Fibroblast of lung (primary cell): Measurements from ENCODE around the gene ANKRD44. TPM values are rescaled to one million over a fixed set of nuclear protein-coding genes. Genes with fewer than 3 reads are reported as not detected.

Source experiments
- DNase-seq, 2 donors: peaks; one replicate each; pipeline versions ENCODE4 v3.0.0 to v3.0.0-alpha.2; 2010; ENCODE audit warnings: low read depth in 2 of 2
- H2AFZ ChIP-seq: 2 replicates; pipeline ENCODE4 v1.5.1; 2012; ENCODE audit warnings: low read length, control low read depth, inconsistent platforms
- H3K27ac ChIP-seq: 2 replicates; pipeline ENCODE4 v1.5.1; 2011; ENCODE audit warnings: low read length, control low read depth; ENCODE audit not compliant: insufficient read depth
- H3K27me3 ChIP-seq: 2 replicates; pipeline ENCODE4 v1.5.1; 2011; ENCODE audit warnings: mild to moderate bottlenecking, low read length; ENCODE audit not compliant: control insufficient read depth, insufficient read depth
- H3K36me3 ChIP-seq: 2 replicates; pipeline ENCODE4 v1.5.1; 2011; ENCODE audit warnings: low read length; ENCODE audit not compliant: control insufficient read depth, insufficient read depth
- H3K4me1 ChIP-seq: 2 replicates; pipeline ENCODE4 v1.5.1; 2011; ENCODE audit warnings: low read length; ENCODE audit not compliant: control insufficient read depth, insufficient read depth; ENCODE audit errors: extremely low read depth
- H3K4me2 ChIP-seq: 2 replicates; pipeline ENCODE4 v1.5.1; 2011; ENCODE audit warnings: low read length, control low read depth; ENCODE audit not compliant: insufficient read depth; ENCODE audit errors: extremely low read depth
- H3K4me3 ChIP-seq, 4 experiments: fragments of 200-600 bp in 1 of 4; sonication (generic) in 1 of 4; replicated peaks in 1 of 4; 2 replicates each; pipeline ENCODE4 v1.5.1; 2011 to 2016; ENCODE audit warnings: low read length in 4 of 4, low read depth in 3 of 4, mild to moderate bottlenecking in 3 of 4, control low read depth in 2 of 4, inconsistent platforms in 1 of 4, mixed read lengths in 1 of 4; ENCODE audit not compliant: insufficient read depth in 1 of 4; ENCODE audit errors: control extremely low read depth in 1 of 4
- H3K79me2 ChIP-seq: 2 replicates; pipeline ENCODE4 v1.5.1; 2012; ENCODE audit warnings: mild to moderate bottlenecking, low read length, inconsistent platforms; ENCODE audit not compliant: control insufficient read depth, insufficient read depth
- H3K9ac ChIP-seq: 2 replicates; pipeline ENCODE4 v1.5.1; 2011; ENCODE audit warnings: mild to moderate bottlenecking, low read length, control low read depth; ENCODE audit not compliant: insufficient read depth
- H3K9me3 ChIP-seq: 2 replicates; pipeline ENCODE4 v1.5.1; 2012; ENCODE audit warnings: low read depth, low read length; ENCODE audit not compliant: control insufficient read depth, insufficient read depth
- H4K20me1 ChIP-seq: 2 replicates; pipeline ENCODE4 v1.5.1; 2011; ENCODE audit warnings: low read length; ENCODE audit not compliant: control insufficient read depth, insufficient read depth; ENCODE audit errors: extremely low read depth
- EZH2 ChIP-seq: IDR thresholded peaks from 2 replicates; pipeline ENCODE4 v1.5.1; 2012; ENCODE audit warnings: low read length, control low read depth, mild to moderate bottlenecking; ENCODE audit errors: missing control alignments
- polyA plus RNA-seq, 2 donors: library from polyadenylated mRNA; depleted of rRNA in 1 of 2; stranded (reverse) in 1 of 2; unstranded in 1 of 2; fragments of >200 nt; gene quantifications; 2 replicates each; pipeline ENCODE4 v1.2.1, GENCODE V29; 2011 to 2012; ENCODE audit warnings: missing spikeins in 1 of 2
- total RNA-seq: library from RNA; depleted of rRNA; stranded (reverse); fragments of >200 nt; gene quantifications from 2 replicates; pipeline ENCODE4 v1.2.1, GENCODE V29; 2014
- TF ChIP-seq, protein P1 (sequence below), 2 donors: IDR thresholded peaks in 1 of 2; conservative IDR thresholded peaks in 1 of 2; 1 replicate in 1 of 2; 2 replicates in 1 of 2; pipeline ENCODE4 v1.5.1; 2011 to 2012; ENCODE audit warnings: low read length in 2 of 2, control low read depth in 1 of 2, inconsistent platforms in 1 of 2, low read depth in 1 of 2, mild to moderate bottlenecking in 1 of 2

The ANKRD44 gene
- total and polyA plus RNA-seq, 2 donors (not counting 1 experiment from before 2014, with no cell fraction given): 7.6 to 9.7 TPM

DNA sequence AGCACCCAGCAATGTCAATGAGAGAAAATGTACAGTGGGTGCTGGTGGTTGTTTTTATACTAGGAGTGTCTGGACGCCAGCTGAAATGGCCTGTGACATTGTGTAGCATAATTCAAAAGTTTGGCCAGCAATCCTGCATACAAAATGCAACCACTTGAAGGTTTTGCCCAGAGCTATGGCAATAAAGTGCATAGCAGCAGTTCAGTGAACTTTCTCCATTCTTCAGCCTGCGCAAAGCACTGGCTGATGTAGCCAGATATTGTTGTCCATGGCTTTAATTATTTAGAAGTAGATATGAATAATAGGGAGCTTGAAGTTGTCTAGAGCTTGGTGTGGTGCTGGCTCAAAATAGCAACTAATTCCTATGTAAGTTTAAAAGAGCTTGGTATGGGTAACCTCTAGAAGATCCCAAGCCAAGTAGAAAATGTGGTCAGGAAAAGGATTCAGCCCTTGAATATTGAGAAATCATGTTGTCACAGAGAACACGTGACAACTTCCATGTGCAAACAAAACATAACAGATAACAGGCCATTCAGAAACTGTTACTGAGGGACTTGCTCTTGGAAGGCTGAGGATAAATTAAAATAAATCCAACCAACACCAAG is 350.7 kb downstream of the ANKRD44 start:
- H3K36me3 ChIP-seq: no peaks in the 10 kb centered on the region
- no peak overlapping the region for H2AFZ ChIP-seq
- no peak overlapping the region for H3K9ac ChIP-seq
- peak in 1 of 2 donors; percentile 56 for DNase-seq
- H3K79me2 ChIP-seq: no peaks in the 10 kb centered on the region
- H3K4me3 ChIP-seq: no peak overlapping the region
- H3K27me3 ChIP-seq: no peaks in the 10 kb centered on the region
- H3K4me2 ChIP-seq: no peak overlapping the region
- no peak for TF ChIP-seq EZH2
- TF ChIP-seq, protein P1, sequence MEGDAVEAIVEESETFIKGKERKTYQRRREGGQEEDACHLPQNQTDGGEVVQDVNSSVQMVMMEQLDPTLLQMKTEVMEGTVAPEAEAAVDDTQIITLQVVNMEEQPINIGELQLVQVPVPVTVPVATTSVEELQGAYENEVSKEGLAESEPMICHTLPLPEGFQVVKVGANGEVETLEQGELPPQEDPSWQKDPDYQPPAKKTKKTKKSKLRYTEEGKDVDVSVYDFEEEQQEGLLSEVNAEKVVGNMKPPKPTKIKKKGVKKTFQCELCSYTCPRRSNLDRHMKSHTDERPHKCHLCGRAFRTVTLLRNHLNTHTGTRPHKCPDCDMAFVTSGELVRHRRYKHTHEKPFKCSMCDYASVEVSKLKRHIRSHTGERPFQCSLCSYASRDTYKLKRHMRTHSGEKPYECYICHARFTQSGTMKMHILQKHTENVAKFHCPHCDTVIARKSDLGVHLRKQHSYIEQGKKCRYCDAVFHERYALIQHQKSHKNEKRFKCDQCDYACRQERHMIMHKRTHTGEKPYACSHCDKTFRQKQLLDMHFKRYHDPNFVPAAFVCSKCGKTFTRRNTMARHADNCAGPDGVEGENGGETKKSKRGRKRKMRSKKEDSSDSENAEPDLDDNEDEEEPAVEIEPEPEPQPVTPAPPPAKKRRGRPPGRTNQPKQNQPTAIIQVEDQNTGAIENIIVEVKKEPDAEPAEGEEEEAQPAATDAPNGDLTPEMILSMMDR (conservative IDR thresholded peaks at IDR 0.05 in 1 of 2, IDR thresholded peaks at IDR 0.05 in 1 of 2; ENCODE audit: low read depth in 1 of 2, low read length in 2 of 2): no peak
- no peak overlapping the region for H3K27ac ChIP-seq
- no peaks in the 10 kb centered on the region for H3K4me1 ChIP-seq
- H3K9me3 ChIP-seq: no peaks in the 10 kb centered on the region
- no peaks in the 10 kb centered on the region for H4K20me1 ChIP-seq

DNA sequence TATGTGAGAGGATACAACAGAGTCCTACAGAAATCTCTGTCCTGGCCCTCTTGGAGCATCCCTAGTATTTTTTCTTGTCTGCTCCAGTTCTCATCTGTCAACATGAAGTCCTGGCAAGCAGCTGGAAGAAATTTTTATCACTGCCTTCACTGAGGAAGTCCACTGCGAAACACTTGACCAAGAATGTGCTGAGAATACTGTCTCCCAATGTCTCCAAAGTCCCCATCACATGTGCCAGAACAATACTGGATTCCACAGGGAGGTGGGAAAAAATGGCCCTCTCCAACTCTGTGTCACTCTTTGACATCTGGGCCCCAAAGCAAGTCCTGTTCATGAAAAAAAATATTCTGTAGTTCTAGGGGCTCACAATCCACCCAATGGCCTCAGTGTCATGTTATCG is 351.3 kb downstream of the ANKRD44 start:
- no peak overlapping the region for H2AFZ ChIP-seq
- H3K9ac ChIP-seq: no peak overlapping the region
- DNase-seq: no peak
- no peaks in the 10 kb centered on the region for H3K9me3 ChIP-seq
- TF ChIP-seq, protein P1 (conservative IDR thresholded peaks at IDR 0.05 in 1 of 2, IDR thresholded peaks at IDR 0.05 in 1 of 2; ENCODE audit: low read depth in 1 of 2, low read length in 2 of 2): no peak
- no peak for TF ChIP-seq EZH2
- H3K27me3 ChIP-seq: no peaks in the 10 kb centered on the region
- H3K36me3 ChIP-seq: no peaks in the 10 kb centered on the region
- no peaks in the 10 kb centered on the region for H4K20me1 ChIP-seq
- no peak overlapping the region for H3K4me3 ChIP-seq
- no peak overlapping the region for H3K4me2 ChIP-seq
- H3K27ac ChIP-seq: no peak overlapping the region
- no peaks in the 10 kb centered on the region for H3K4me1 ChIP-seq
- no peaks in the 10 kb centered on the region for H3K79me2 ChIP-seq

DNA sequence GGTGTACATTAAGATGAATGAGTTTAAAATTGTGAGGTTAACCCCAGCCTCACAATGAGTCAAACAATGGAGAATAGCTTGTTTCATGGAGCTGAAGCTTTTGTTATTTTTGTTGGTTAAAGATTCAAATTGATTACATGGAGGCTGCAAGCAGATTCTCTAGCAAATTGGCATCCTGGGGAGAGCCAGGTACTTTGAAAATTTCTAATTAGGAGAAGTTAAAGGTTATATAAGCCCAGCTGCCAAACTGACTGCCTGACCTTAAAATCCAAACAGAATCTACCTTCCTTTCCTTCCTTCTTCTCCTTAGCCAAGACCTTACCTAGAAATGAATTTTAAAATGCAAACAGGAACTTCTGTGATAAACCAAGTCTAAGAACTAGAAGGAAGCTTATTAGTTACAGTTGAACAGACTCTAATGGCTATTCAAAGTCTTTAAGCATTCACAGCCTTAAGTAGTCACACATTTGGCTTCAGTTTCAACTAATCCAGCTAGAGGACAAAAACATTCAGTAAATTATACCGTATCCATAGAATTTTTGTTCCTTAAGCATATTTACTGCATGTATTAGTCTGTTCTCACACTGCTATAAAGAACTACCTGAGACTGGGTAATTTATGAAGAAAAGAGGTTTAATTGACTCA is 352.6 kb downstream of the ANKRD44 start:
- Histone ChIP-seq H3K36me3 (no peaks in the 10 kb centered on the region), H3K9ac (no peak overlapping the region), H2AFZ (no peak overlapping the region), H3K27me3 (no peaks in the 10 kb centered on the region), H3K4me3 (no peak overlapping the region), H3K4me1 (no peaks in the 10 kb centered on the region), H4K20me1 (no peaks in the 10 kb centered on the region), H3K27ac (no peak overlapping the region), H3K9me3 (no peaks in the 10 kb centered on the region), H3K4me2 (no peak overlapping the region), H3K79me2 (no peaks in the 10 kb centered on the region)
- TF ChIP-seq, protein P1 (conservative IDR thresholded peaks at IDR 0.05 in 1 of 2, IDR thresholded peaks at IDR 0.05 in 1 of 2; ENCODE audit: low read depth in 1 of 2, low read length in 2 of 2): no peak
- no peak for TF ChIP-seq EZH2
- DNase-seq: no peak
